Measurements from ENCODE around the gene SLC9B2.
"Not testable (repeated sequence)": the region's sequence is repeated elsewhere in the genome, so short reads cannot be mapped to it uniquely, and the experiment has no call there.

The SLC9B2 gene

DNA sequence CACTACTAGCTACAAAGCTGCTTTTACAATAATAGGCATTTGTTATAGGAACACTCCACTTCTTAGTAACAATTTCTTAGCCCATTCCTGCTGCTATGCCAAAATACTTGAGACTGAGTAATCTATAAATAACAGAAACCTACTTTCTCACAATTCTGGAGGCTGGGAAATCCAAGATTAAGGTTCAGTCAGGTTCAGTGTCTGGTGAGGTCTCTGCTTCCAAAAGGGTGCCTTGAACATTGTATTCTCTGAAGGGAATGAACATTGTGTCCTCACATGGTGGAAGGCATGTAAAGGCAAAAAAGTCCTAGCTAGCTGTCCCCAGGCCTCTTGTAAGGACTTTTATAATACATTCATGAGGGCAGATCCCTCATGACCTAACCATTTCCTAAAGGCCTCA is 64.0 kb downstream of the SLC9B2 start:
- FAIRE-seq: no peak

- FAIRE-seq: no peak
These were observed 64.5 kb downstream of the SLC9B2 start for GRCh38 chr4:103012060-103012459.

GRCh38 chr4:103011378-103012025 is 65.1 kb downstream of the SLC9B2 start:
- FAIRE-seq: no peak

- no peak for FAIRE-seq
These were observed 65.8 kb downstream of the SLC9B2 start for GRCh38 chr4:103010804-103011203.

DNA sequence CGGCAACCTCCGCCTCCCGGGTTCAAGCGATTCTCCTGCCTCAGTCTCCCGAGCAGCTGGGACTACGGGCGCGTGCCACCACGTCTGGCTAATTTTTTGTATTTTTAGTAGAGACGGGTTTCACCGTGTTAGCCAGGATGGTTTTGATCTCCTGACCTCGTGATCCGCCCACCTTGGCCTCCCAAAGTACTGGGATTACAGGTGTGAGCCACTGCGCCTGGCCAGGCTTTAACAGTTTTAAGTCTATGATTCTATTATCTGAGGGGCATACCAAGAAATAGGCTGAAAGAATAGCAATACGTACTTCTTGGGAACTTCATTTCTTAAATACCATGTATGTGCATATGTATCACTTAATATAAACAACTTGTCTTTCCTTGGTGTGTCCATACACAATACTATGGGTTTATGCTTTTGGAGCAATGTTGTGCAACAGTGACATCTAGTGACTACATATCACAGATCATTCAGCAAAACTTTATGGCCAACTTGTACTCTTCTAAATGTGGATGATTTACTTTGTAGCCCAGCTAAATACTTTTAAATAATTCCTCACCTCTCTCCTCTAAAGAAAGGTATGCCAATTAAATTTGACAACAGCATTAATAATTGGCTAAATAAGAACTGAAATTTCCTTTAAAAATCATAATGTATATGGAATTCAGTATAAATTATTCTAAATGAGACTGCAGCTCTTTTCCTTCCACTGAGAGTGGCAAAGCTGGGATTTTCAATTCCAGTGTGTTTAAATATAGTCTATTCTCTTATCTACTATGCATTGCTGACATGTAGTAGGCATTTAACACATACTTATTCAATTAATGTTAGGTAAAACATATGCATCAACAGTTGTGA is 67.5 kb downstream of the SLC9B2 start:
- FAIRE-seq: peak; percentile 98

GRCh38 chr4:103002551-103002950 is 74.0 kb downstream of the SLC9B2 start:
- peak; percentile 30 for FAIRE-seq

DNA sequence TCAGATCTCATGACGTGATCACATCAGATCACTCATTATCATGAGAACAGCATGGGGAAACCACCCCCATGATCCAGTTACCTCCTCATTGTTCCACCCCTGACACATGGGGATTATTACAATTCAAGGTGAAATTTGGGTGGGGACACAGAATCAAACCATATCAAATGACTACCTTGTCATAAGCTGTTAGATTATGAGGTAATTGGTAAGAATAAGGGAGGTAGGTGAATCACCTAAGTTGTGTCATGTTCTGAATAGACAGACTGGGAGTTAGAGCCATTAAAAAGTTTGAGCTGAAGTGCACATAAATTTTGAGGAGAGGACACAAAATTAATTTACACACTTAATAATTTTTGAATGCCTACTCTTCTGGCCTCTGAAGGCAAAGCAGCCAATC is 81.8 kb downstream of the SLC9B2 start:
- FAIRE-seq: no peak

- not testable (repeated sequence) for FAIRE-seq
These were observed 82.6 kb downstream of the SLC9B2 start for GRCh38 chr4:102993985-102994384.

- no peak for FAIRE-seq
These were observed 88.0 kb downstream of the SLC9B2 start for GRCh38 chr4:102988429-102989020.

- no peak for FAIRE-seq
These were observed 95.6 kb downstream of the SLC9B2 start for GRCh38 chr4:102981005-102981404.

Data from A204.1 (cell line).